AG04450 (cell line): ENCODE data around the gene C1orf74. TPM values are rescaled to one million over a fixed set of nuclear protein-coding genes. Genes with fewer than 3 reads are reported as not detected.

Source experiments
- CTCF ChIA-PET: fragments of 300-600, 350-600 bp; formaldehyde crosslinking; extraction: SDS; loops from one replicate; lab custom pipeline; 2022; ENCODE audit warnings: antibody characterized with exemption, inconsistent platforms; lab: Charles Lee
- POLR2A ChIA-PET: fragments of 350-600 bp; formaldehyde crosslinking; extraction: SDS; loops from one replicate; lab custom pipeline; 2021; ENCODE audit warnings: antibody characterized with exemption, inconsistent platforms; lab: Yijun Ruan, JAX
- DNase-seq: peaks from one replicate; pipeline ENCODE4 v3.0.0-alpha.2; 2011; ENCODE audit warnings: low read depth, low spot score
- H3K27ac ChIP-seq: one replicate; pipeline ENCODE4 v1.5.1; 2012; ENCODE audit warnings: low read depth, low read length, control low read depth
- H3K27me3 ChIP-seq: one replicate; pipeline ENCODE4 v1.6.0; 2012; ENCODE audit warnings: low read length; ENCODE audit not compliant: control insufficient read depth, insufficient read depth
- H3K4me3 ChIP-seq: 2 replicates; pipeline ENCODE4 v1.5.1; 2011; ENCODE audit warnings: mild to moderate bottlenecking, low read depth, low read length, control low read depth
- H3K9me3 ChIP-seq: 2 replicates; pipeline ENCODE4 v1.5.1; 2012; ENCODE audit warnings: low read length; ENCODE audit not compliant: control insufficient read depth, insufficient read depth
- polyA plus RNA-seq: library from polyadenylated mRNA; depleted of rRNA; stranded (reverse); fragments of >200 nt; gene quantifications from 2 replicates; pipeline ENCODE4 v1.2.3, GENCODE V29; 2011
- TF ChIP-seq, protein P1 (sequence below): IDR thresholded peaks from 2 replicates; pipeline ENCODE4 v1.5.1; 2011; ENCODE audit warnings: low read depth, low read length, control low read depth, inconsistent platforms

C1orf74 gene
- polyA plus RNA-seq, 1 experiment: 2.2 TPM

DNA sequence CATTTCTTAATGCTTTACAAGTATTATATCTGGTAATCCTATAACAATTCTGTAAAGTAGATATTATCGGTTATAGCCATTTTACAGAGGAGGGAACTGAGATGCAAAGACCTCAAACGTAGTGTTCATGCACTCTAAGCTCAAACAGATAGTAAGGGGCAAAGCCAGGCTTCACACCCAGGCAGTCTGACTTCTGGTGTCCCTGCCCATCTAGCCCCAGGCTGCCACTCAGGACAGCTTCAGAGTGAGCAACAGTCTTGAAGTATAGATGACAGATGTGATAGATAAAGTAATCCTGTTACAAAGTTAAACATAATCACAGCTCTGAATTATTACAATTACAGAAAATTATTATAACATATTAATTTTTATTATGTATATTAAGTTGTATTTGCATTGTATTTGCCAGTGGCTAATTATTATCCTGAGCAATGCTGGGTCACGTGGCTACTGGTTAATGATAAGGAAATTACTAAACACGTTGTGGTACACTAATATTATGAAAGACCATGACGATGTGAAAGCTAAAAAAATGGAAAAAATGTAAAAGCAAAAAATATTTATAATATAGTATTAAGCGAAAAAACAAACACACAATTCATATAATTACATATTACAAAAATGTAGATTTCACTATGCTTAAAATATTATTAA is 34.6 kb downstream of the C1orf74 start:
- no peak for DNase-seq
- TF ChIP-seq, protein P1, sequence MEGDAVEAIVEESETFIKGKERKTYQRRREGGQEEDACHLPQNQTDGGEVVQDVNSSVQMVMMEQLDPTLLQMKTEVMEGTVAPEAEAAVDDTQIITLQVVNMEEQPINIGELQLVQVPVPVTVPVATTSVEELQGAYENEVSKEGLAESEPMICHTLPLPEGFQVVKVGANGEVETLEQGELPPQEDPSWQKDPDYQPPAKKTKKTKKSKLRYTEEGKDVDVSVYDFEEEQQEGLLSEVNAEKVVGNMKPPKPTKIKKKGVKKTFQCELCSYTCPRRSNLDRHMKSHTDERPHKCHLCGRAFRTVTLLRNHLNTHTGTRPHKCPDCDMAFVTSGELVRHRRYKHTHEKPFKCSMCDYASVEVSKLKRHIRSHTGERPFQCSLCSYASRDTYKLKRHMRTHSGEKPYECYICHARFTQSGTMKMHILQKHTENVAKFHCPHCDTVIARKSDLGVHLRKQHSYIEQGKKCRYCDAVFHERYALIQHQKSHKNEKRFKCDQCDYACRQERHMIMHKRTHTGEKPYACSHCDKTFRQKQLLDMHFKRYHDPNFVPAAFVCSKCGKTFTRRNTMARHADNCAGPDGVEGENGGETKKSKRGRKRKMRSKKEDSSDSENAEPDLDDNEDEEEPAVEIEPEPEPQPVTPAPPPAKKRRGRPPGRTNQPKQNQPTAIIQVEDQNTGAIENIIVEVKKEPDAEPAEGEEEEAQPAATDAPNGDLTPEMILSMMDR: no peak
- ChIA-PET CTCF (interaction anchor here (0.7 to 3.7 kb wide), 11 partner anchors 14 to 189 kb away, joined by 3 to 34 read pairs (median 8); partner anchors contain the start of gene CAMK1G), POLR2A (no interaction called here)
- H3K9me3 ChIP-seq: no peaks in the 10 kb centered on the region; the same call in 1 of the 2 replicates
- H3K4me3 ChIP-seq: no peak overlapping the region
- no peaks in the 10 kb centered on the region for H3K27me3 ChIP-seq
- no peak overlapping the region for H3K27ac ChIP-seq

DNA sequence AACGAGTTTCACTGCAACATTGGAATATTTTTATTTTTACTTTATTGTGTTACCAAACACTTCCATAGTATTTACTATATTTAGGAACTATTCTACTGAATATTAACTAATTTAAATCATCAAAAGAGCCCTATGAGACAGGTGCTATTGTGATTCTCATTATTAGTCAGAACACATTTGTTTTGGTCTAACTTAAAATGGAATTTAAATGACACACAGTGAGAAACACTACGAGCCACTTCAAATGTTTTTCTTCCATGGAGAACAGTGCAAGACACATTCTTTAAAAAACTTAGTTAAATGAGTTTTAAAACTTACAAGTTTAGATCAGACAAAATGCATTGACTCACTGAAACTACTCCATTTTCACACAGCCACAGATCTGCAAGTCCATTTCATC is 35.2 kb downstream of the C1orf74 start:
- H3K27me3 ChIP-seq: no peaks in the 10 kb centered on the region
- POLR2A ChIA-PET: no interaction called here
- TF ChIP-seq, protein P1: no peak

DNA sequence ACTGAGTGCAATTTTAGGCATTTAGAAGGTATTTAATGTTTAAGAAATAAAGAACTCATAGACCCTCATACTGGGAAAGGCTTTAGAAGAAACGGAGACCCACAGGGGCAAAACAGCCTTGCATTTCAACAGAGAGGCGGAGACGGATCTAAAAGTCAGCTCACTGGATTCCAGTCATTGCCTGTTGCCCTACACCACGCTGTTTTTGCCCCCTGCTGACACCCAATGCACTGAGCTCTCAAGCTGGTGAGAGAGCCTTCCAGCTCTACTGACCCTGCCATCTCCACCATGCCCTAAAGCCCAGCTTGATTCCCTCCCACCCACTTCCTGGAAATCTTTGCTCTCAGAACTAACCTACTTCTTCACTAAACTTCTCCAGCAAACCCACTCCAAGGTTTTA is 35.7 kb downstream of the C1orf74 start:
- H3K27ac ChIP-seq: no peak overlapping the region
- CTCF ChIA-PET: interaction anchor here (0.6 to 3.7 kb wide), 43 partner anchors 10 to 247 kb away, joined by 3 to 34 read pairs (median 5); partner anchors contain the start of genes CAMK1G, HSD11B1 and UTP25
- H3K9me3 ChIP-seq: no peaks in the 10 kb centered on the region; the same call in 1 of the 2 replicates
- POLR2A ChIA-PET: no interaction called here
- TF ChIP-seq, protein P1: no peak
- DNase-seq: no peak
- H3K27me3 ChIP-seq: no peaks in the 10 kb centered on the region
- H3K4me3 ChIP-seq: no peak overlapping the region

More for the DNA sequence above, 35.2 kb downstream of the C1orf74 start:
- no peak overlapping the region for H3K4me3 ChIP-seq
- CTCF ChIA-PET: interaction anchor here (0.7 to 3.7 kb wide), 26 partner anchors 10 to 246 kb away, joined by 3 to 34 read pairs (median 6); partner anchors contain the start of genes CAMK1G and UTP25
- no peak for DNase-seq
- H3K27ac ChIP-seq: no peak overlapping the region
- H3K9me3 ChIP-seq: no peaks in the 10 kb centered on the region; the same call in 1 of the 2 replicates

DNA sequence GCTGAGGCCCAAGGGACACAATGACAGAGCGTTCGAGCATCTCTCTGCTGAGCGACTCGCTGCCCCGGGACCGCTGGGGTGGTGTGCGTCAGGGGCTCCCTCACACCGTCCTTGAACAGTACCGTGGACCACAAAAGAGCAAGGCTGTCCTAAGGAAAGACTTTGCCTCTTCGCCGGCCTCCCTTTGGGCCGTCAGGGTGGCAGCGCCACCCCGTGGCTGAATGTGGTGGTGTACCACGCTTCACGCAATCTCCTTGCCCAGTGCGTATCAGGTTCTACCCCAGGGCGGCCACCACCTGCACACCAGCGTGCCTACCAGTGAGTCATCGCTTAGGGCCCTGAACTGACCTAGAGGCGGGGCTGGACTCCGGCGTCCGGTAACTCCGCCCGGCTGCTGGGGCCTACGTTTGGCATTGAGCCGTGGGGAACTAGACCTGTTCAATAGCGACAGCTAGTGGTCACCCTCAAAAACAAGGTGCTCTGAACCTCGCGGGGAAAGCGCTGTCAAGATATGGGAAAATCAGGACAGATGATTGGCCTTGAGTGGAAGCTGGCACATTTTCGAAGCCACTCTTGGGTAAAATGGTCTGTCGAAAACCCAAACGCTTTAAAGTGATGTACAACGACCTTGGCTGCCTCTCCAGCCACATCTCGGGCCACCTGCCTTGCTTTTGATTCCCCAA is 36.6 kb downstream of the C1orf74 start:
- ChIA-PET POLR2A (no interaction called here), CTCF (interaction anchor here (0.6 to 3.7 kb wide), 41 partner anchors 9 to 195 kb away, joined by 3 to 34 read pairs (median 5); partner anchors contain the start of genes CAMK1G, HSD11B1 and UTP25)
- H3K27ac ChIP-seq: no peak overlapping the region
- H3K4me3 ChIP-seq: peak overlapping the region; percentile 39
- H3K9me3 ChIP-seq: no peaks in the 10 kb centered on the region; the same call in 1 of the 2 replicates
- DNase-seq: peak; percentile 76
- TF ChIP-seq, protein P1: peak; percentile 79
- no peaks in the 10 kb centered on the region for H3K27me3 ChIP-seq
